MM.1S (cell line): ENCODE data around the gene HSD17B13.

Source experiments
- DNase-seq: peaks from one replicate; pipeline ENCODE4 v3.0.0-alpha.2; 2015
- H2AFZ ChIP-seq: fragments of 300-600 bp; sonication (generic); 2 replicates; pipeline ENCODE4 v1.6.0; 2016; ENCODE audit warnings: antibody characterized with exemption, low read length
- H3F3A ChIP-seq: fragments of 300-600 bp; sonication (generic); 2 replicates; pipeline ENCODE4 v1.6.1; 2016; ENCODE audit warnings: mild to moderate bottlenecking, antibody characterized with exemption, low read length, moderate library complexity, mixed read lengths; ENCODE audit not compliant: insufficient read depth
- H3K27ac ChIP-seq: fragments of 300-600 bp; sonication (generic); 2 replicates; pipeline ENCODE4 v1.5.1; 2016; ENCODE audit warnings: mild to moderate bottlenecking, low read length
- H3K27me3 ChIP-seq: fragments of 300-600 bp; sonication (generic); replicated peaks from 2 replicates; pipeline ENCODE4 v1.6.0; 2016; ENCODE audit warnings: low read length; ENCODE audit not compliant: insufficient read depth
- H3K36me3 ChIP-seq: fragments of 300-600 bp; sonication (generic); replicated peaks from 2 replicates; pipeline ENCODE4 v1.6.1; 2016; ENCODE audit warnings: mild to moderate bottlenecking, low read length, mixed read lengths; ENCODE audit not compliant: insufficient read depth
- H3K4me1 ChIP-seq: fragments of 300-600 bp; sonication (generic); 2 replicates; pipeline ENCODE4 v1.6.1; 2016; ENCODE audit warnings: low read length, mixed read lengths
- H3K4me2 ChIP-seq: fragments of 300-600 bp; sonication (generic); 2 replicates; pipeline ENCODE4 v1.6.0; 2016; ENCODE audit warnings: low read depth, low read length
- H3K4me3 ChIP-seq: fragments of 300-600 bp; sonication (generic); 2 replicates; pipeline ENCODE4 v1.5.1; 2016; ENCODE audit warnings: low read length, mixed read lengths
- H3K79me2 ChIP-seq: fragments of 300-600 bp; sonication (generic); 2 replicates; pipeline ENCODE4 v1.6.1; 2016; ENCODE audit warnings: mixed run types, low read length, mixed read lengths
- H3K9ac ChIP-seq: fragments of 300-600 bp; sonication (generic); 2 replicates; pipeline ENCODE4 v1.6.1; 2016; ENCODE audit warnings: low read length, mixed read lengths
- H3K9me2 ChIP-seq: fragments of 300-600 bp; sonication (generic); replicated peaks from 2 replicates; pipeline ENCODE4 v1.6.1; 2016; ENCODE audit warnings: mild to moderate bottlenecking, low read length, mixed read lengths; ENCODE audit not compliant: insufficient read depth
- H3K9me3 ChIP-seq: fragments of 300-600 bp; sonication (generic); replicated peaks from 2 replicates; pipeline ENCODE4 v1.6.1; 2016; ENCODE audit warnings: mild to moderate bottlenecking, low read length, mixed read lengths; ENCODE audit not compliant: insufficient read depth
- H4K20me1 ChIP-seq: fragments of 300-600 bp; sonication (generic); 2 replicates; pipeline ENCODE4 v1.6.1; 2016; ENCODE audit warnings: mild to moderate bottlenecking, low read length, moderate library complexity, mixed read lengths; ENCODE audit not compliant: insufficient read depth
- EZH2 ChIP-seq: fragments of 300-600 bp; sonication (generic); optimal IDR thresholded peaks from 2 replicates; pipeline ENCODE3; 2017; ENCODE audit warnings: low read depth, mild to moderate bottlenecking, antibody characterized with exemption, low read length, mixed read lengths
- EZH2phosphoT487 ChIP-seq: fragments of 300-600 bp; sonication (generic); IDR thresholded peaks from 2 replicates; pipeline ENCODE4 v1.6.1; 2018; ENCODE audit warnings: antibody characterized with exemption, low read length
- TF ChIP-seq, protein P1 (sequence below): fragments of 300-600 bp; sonication (generic); IDR thresholded peaks from 2 replicates; pipeline ENCODE4 v1.5.1; 2016; ENCODE audit warnings: antibody characterized with exemption, low read length, mixed read lengths

HSD17B13 gene

GRCh38 chr4:87309625-87310024, 13.1 kb downstream of the HSD17B13 start:
- no peaks in the 10 kb centered on the region for H4K20me1 ChIP-seq
- H3K9me2 ChIP-seq = no peaks in the 10 kb centered on the region
- no peak for DNase-seq
- no peak overlapping the region for H2AFZ ChIP-seq
- no peak overlapping the region for H3K27ac ChIP-seq
- no peak overlapping the region for H3K4me2 ChIP-seq
- no peaks in the 10 kb centered on the region for H3K36me3 ChIP-seq
- H3K79me2 ChIP-seq = no peaks in the 10 kb centered on the region
- H3F3A ChIP-seq = no peaks in the 10 kb centered on the region
- no peaks in the 10 kb centered on the region for H3K9me3 ChIP-seq
- no peak overlapping the region for H3K9ac ChIP-seq
- H3K4me3 ChIP-seq = no peak overlapping the region
- H3K27me3 ChIP-seq = no peaks in the 10 kb centered on the region
- TF ChIP-seq, protein P1, sequence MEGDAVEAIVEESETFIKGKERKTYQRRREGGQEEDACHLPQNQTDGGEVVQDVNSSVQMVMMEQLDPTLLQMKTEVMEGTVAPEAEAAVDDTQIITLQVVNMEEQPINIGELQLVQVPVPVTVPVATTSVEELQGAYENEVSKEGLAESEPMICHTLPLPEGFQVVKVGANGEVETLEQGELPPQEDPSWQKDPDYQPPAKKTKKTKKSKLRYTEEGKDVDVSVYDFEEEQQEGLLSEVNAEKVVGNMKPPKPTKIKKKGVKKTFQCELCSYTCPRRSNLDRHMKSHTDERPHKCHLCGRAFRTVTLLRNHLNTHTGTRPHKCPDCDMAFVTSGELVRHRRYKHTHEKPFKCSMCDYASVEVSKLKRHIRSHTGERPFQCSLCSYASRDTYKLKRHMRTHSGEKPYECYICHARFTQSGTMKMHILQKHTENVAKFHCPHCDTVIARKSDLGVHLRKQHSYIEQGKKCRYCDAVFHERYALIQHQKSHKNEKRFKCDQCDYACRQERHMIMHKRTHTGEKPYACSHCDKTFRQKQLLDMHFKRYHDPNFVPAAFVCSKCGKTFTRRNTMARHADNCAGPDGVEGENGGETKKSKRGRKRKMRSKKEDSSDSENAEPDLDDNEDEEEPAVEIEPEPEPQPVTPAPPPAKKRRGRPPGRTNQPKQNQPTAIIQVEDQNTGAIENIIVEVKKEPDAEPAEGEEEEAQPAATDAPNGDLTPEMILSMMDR = no peak
- TF ChIP-seq EZH2phosphoT487 (no peak), EZH2 (no peak)
- no peaks in the 10 kb centered on the region for H3K4me1 ChIP-seq

DNA sequence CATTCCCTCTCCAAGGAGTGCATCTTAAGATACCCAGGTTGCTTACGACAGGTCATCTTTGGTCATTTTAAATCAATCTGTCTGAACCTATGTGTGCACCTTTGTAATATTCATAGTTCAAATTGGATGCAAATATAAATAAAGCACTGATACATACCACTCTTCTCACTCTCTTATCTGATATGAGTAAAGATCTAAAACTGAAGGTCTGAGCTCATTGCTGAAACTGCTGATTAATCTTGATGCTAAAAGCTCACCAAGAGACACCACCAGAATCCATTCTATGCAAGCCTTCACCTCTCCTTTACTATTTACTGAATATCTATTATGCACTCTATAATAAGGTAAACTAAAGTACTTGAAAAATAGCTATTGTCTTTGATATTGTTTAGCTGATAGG, 16.6 kb downstream of the HSD17B13 start:
- Histone ChIP-seq H3K4me1 (no peaks in the 10 kb centered on the region), H3K79me2 (no peaks in the 10 kb centered on the region), H3K9me2 (no peaks in the 10 kb centered on the region), H3F3A (no peaks in the 10 kb centered on the region), H3K9me3 (no peaks in the 10 kb centered on the region), H3K4me2 (no peak overlapping the region), H2AFZ (no peak overlapping the region), H3K27ac (no peak overlapping the region), H4K20me1 (no peaks in the 10 kb centered on the region), H3K27me3 (no peaks in the 10 kb centered on the region), H3K36me3 (no peaks in the 10 kb centered on the region), H3K9ac (no peak overlapping the region), H3K4me3 (no peak overlapping the region)
- no peak for TF ChIP-seq EZH2
- TF ChIP-seq, protein P1 = no peak
- no peak for DNase-seq

DNA sequence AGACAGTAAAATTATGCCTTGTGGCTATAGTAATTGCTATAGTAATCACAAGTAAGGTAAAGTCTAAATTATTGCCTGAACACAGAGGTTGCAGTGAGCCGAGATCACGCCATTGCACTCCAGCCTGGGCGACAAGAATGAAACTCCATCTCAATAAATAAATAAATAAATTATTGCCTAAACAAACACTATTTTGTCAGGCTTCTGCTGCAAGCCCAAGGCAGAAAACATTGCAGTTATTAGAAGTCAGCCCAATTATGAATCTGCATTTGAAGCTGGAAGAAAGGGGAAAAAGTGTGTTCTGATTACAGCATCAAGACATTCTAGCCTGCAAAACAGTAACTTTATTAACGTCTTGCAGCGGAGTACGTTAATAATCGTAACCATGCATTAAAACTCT, 17.1 kb downstream of the HSD17B13 start:
- no peak overlapping the region for H2AFZ ChIP-seq
- H3K4me1 ChIP-seq = no peaks in the 10 kb centered on the region
- H3K27me3 ChIP-seq = no peaks in the 10 kb centered on the region
- H3K9me3 ChIP-seq = no peaks in the 10 kb centered on the region
- no peaks in the 10 kb centered on the region for H3K79me2 ChIP-seq
- no peaks in the 10 kb centered on the region for H3K9me2 ChIP-seq
- DNase-seq = no peak
- no peak overlapping the region for H3K4me2 ChIP-seq
- no peaks in the 10 kb centered on the region for H4K20me1 ChIP-seq
- no peaks in the 10 kb centered on the region for H3K36me3 ChIP-seq
- H3F3A ChIP-seq = no peaks in the 10 kb centered on the region
- TF ChIP-seq, protein P1 = no peak
- TF ChIP-seq EZH2phosphoT487 = no peak
- TF ChIP-seq EZH2 = no peak
- no peak overlapping the region for H3K9ac ChIP-seq
- no peak overlapping the region for H3K4me3 ChIP-seq
- no peak overlapping the region for H3K27ac ChIP-seq
